Right ventricle myocardium superior (tissue), 1 donor: Measurements from ENCODE around the gene SELP. TPM values are rescaled to one million over a fixed set of nuclear protein-coding genes. Genes with fewer than 3 reads are reported as not detected.
"Not testable (repeated sequence)": the region's sequence is repeated elsewhere in the genome, so short reads cannot be mapped to it uniquely, and the experiment has no call there.

Experiments
- ATAC-seq: fragments of 200-7000 bp; cut with Tn5 transposase; one replicate; pipeline ENCODE4 v1.9.1; 2020; ENCODE audit warnings: mild to moderate bottlenecking; ENCODE audit not compliant: poor library complexity
- DNase-seq: peaks from one replicate; pipeline ENCODE4 v3.0.0-alpha.2; 2020
- intact Hi-C: fragments of 100-400 bp; cut with DNase I; formaldehyde crosslinking; loops from one replicate; pipeline ENCODE4 v1.11.2; 2022
- long read RNA-seq: library from polyadenylated mRNA; unstranded; transcript quantifications from one replicate; pipeline ENCODE4 v2.0.0, GENCODE V29; 2021
- total RNA-seq: library from RNA; stranded (reverse); fragmentation: NEBNext Ultra II Directional; extraction: Animal tissue kit (Norgen Biotek cat#: 25700); gene quantifications from one replicate; pipeline ENCODE4 v1.2.1, GENCODE V29; 2021
- donor health status: DM: no; HTN: yes; CAD: no; lungs with severe emphysema.

Gene SELP
- 9.0 TPM for total RNA-seq
- long read RNA-seq, partial matches to known transcripts: 4 of 14 reads
- long read RNA-seq, other reads (novel, unspliced or antisense): 6 of 14 reads

DNA sequence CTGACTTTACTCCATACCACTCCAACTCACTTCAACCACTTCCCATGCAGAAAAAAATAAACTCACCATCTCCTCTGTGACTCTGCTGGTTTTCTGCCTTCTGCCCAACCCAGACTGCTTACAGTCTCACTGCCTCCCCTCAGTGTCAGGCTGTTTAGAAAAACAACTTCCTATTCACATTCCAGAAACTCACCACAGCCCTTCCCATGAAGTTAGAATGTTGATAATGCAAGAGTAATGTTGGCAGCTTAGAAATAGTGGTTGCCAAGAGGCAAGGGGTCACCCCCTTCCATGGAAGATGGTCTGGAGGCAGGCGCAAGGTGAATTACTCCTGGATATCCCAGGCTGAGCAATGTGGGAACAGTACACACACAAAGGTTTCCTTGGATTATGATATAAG lies at the start of gene SELP:
SELP (minus strand) TSS at position 119 of the 400 bp plus-strand sequence; CDS start at position 69, 50 bp downstream.
- no peak for ATAC-seq
- intact Hi-C loops: no loop called here

DNA sequence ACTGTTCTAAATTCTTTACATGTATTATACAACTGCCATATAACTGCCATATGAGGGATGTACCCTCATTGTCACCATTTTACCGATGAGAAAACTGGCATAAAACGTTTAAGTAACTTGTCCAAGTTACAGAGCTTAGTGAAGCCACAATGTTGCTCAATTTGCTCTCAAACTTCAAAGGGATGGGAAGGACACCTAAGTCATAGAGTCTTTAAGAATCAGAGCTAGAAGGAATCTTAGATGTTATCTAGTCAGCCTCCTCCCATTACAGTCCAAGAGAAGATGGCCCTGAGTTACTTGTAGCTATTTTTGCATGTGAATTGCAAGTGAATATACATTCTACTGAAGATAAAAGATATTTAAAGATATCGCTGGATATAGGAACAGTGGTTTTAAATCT lies 49.8 kb upstream of the SELP start:
- ATAC-seq (no peak), DNase-seq (no peak)
- intact Hi-C loops: no loop called here

More for the DNA sequence above, at the start of gene SELP:
- DNase-seq: no peak

DNA sequence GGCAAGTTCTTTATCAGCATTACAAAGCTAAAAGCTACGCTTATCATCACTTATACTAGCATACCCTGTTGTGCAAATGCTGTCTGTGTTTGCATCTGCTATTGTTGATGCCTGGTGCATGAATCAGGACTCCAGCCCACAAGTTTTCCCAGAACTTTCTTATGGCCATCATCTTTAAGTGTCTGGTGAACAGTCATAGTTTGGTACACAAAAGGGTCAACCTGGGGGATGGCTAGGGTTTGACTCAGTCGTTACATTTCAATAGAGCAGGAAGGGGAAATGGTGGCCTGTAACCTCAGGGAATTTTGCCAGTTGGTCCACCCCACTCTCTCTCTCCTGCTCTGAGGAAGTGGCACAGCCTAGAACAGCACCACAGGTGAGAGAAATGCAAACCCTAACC lies 46.1 kb upstream of the SELP start:
- no peak for ATAC-seq
- DNase-seq: no peak
- intact Hi-C loops: no loop called here

GRCh38 chr1:169670836-169671235 lies 40.9 kb upstream of the SELP start:
- DNase-seq: no peak
- ATAC-seq: no peak
- intact Hi-C loops: no loop called here

DNA sequence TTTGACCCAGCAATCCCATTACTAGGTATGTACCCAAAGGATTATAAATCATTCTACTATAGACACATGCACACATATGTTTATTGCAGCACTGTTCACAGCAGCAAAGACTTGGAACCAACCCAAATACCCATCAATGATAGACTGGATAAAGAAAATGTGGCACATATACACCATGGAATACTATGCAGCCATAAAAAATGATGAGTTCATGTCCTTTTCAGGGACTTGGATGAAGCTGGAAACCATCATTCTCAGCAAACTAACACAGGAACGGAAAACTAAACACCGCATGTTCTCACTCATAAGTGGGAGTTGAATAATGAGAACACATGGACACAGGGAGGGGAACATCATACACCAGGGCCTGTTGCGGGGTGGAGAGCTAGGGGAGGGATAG lies 40.3 kb upstream of the SELP start:
- intact Hi-C loops, ATAC-seq, DNase-seq: not testable (repeated sequence)

GRCh38 chr1:169667699-169668596 lies 38.0 kb upstream of the SELP start:
- DNase-seq, intact Hi-C loops, ATAC-seq: not testable (repeated sequence)

- intact Hi-C loops, DNase-seq, ATAC-seq: not testable (repeated sequence)
Measured at GRCh38 chr1:169667227-169667639, 37.3 kb upstream of the SELP start.

DNA sequence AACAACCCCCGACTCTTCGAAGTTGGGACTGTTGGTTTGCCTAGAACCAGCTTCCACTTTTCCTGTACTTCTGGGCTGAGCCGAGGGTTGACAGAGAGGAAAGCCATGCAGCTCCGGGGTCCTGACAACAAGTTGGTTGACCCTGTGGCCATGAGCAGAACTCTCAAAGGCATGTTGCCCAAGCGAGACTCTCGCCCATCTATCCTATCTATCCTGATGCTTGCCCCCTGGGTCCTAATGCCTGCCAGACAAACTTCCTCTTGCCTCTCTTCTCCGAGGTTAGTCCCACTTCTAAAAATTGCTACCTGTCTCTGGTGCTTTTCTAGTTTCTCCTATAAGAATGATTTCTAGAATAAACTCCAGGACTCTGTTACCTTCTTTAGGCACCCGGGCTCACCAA lies 32.8 kb upstream of the SELP start:
- DNase-seq, intact Hi-C loops, ATAC-seq: not testable (repeated sequence)

DNA sequence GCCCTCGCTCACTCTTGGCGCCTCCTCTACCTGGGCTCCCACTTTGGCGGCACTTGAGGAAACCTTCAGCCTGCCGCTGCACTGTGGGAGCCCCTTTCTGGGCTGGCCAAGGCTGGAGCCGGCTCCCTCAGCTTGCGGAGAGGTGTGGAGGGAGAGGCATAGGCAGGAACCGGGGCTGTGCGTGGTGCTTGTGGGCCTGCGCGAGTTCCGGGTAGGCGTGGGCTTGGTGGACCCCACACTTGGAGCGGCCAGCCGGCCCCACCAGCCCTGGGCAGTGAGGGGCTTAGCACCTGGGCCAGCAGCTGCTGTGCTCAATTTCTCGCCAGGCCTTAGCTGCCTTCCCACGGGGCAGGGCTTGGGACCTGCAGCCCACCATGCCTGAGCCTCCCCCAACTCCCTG lies 31.1 kb upstream of the SELP start:
- ATAC-seq, intact Hi-C loops, DNase-seq: not testable (repeated sequence)

DNA sequence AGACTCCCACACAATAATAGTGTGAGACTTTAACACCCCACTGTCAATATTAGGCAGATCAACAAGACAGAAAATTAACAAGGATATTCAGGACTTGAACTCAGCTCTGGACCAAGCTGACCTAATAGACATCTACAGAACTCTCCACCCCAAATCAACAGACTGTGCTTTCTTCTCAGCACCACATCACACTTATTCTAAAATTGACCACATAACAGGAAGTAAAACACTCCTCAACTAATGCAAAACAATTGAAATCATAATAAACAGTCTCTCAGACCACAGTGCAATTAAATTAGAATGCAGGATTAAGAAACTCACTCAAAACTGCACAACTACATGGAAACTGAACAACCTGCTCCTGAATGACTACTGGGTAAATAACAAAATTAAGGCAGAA lies 28.9 kb upstream of the SELP start:
- DNase-seq, ATAC-seq, intact Hi-C loops: not testable (repeated sequence)

- ATAC-seq (no peak), DNase-seq (no peak)
- intact Hi-C loops: no loop called here
Measured at GRCh38 chr1:169653873-169654272, 23.9 kb upstream of the SELP start.

- ATAC-seq (no peak), DNase-seq (no peak)
- intact Hi-C loops: no loop called here
Measured at GRCh38 chr1:169651035-169651434, 21.1 kb upstream of the SELP start.

DNA sequence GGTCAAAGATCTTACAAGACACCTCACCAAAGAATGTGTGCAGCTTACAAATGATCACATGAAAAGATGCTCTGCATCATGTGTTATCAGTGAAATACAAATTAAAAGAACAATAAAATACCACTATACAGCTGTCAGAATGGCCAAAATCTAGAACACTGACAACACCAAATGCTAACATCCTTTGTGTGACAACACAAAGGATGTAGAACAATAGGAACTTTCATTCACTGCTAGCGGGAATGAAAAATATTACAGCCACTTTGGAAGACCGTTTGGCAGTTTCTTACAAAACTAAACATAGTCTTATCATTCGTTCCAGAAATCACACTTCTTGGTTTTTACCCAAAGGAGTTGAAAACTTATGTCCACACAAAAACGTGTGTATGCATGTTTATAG lies 20.6 kb upstream of the SELP start:
- intact Hi-C loops: no loop called here
- ATAC-seq (no peak), DNase-seq (no peak)

DNA sequence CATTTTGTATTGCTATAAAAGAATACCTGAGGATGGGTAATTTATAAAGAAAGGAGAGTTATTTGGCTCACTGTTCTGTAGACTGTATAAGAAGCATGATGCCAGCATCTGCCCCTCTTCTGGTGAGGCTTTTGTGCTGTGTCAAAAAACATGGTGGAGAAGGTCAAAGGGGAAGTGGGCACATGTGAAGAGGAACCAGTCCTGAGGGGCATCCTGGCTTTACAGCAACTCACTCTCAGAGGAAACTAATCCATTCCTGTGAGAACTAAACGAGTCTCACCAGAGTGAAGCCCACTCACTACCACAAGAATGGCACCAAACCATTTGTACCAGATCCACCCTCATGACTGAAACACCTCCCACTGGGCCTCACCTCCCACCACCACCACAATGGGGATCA lies 18.8 kb upstream of the SELP start:
- ATAC-seq (no peak), DNase-seq (no peak)
- intact Hi-C loops: no loop called here

- no peak for ATAC-seq
- DNase-seq: no peak
- intact Hi-C loops: no loop called here
Measured at GRCh38 chr1:169648187-169648586, 18.3 kb upstream of the SELP start.

- DNase-seq (no peak), ATAC-seq (no peak)
- intact Hi-C loops: no loop called here
Measured at GRCh38 chr1:169647512-169647911, 17.6 kb upstream of the SELP start.

GRCh38 chr1:169644297-169644696 lies 14.4 kb upstream of the SELP start:
- intact Hi-C loops: no loop called here
- DNase-seq (no peak), ATAC-seq (no peak)

GRCh38 chr1:169634877-169635276 lies 5.0 kb upstream of the SELP start:
- intact Hi-C loops: no loop called here
- DNase-seq (no peak), ATAC-seq (no peak)

DNA sequence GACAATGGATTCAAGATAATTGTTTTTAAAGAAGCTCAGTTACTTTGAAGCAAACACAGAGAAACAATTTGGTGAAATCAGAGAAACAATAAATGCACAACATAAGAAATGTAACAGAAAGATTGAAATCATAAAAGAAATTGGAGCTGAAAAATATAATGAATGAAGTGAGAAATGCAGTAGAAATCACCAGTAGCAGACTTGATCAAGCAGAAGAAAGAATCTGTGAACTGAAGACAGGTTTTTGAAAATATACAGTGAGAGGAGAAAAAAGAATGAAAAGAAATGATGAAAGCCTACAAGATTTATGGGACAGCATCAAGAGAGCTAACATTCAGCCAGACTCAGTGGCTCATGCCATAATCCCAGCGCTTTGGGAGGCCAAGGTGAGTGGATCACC lies 4.2 kb upstream of the SELP start:
- DNase-seq (no peak), ATAC-seq (no peak)
- intact Hi-C loops: no loop called here

- ATAC-seq (no peak), DNase-seq (no peak)
- intact Hi-C loops: no loop called here
Measured at GRCh38 chr1:169631249-169631648, 1.3 kb upstream of the SELP start.
